Calu3 (cell line): ENCODE data around the gene PPCS. TPM values are rescaled to one million over a fixed set of nuclear protein-coding genes. Genes with fewer than 3 reads are reported as not detected.

Experiments used
- BruUV-seq: library from RNA; stranded (reverse); fragments of 400-500 nt; replicated peaks from 2 replicates; lab custom pipeline; 2021; lab: Mats Ljungman, UMichigan
- CTCF ChIA-PET: fragments of 300-600 bp; sonication (Branson Sonifier 250); formaldehyde crosslinking; loops from one replicate; lab custom pipeline; 2022; ENCODE audit warnings: antibody characterized with exemption; lab: Charles Lee
- DNase-seq: peaks from one replicate; pipeline ENCODE4 v3.0.0; 2022
- H3K27ac Mint-ChIP-seq: one replicate; pipeline ENCODE4 v1.8.0; 2022; ENCODE audit warnings: mixed read lengths; ENCODE audit not compliant: unreplicated experiment
- H3K27me3 Mint-ChIP-seq: one replicate; pipeline ENCODE4 v1.8.0; 2022; ENCODE audit warnings: mixed read lengths; ENCODE audit not compliant: unreplicated experiment
- H3K36me3 Mint-ChIP-seq: one replicate; pipeline ENCODE4 v1.8.0; 2022; ENCODE audit warnings: mild to moderate bottlenecking, moderate library complexity, mixed read lengths; ENCODE audit not compliant: insufficient read depth, unreplicated experiment
- H3K4me1 Mint-ChIP-seq: one replicate; pipeline ENCODE4 v1.8.0; 2022; ENCODE audit warnings: mild to moderate bottlenecking, low read depth, mixed read lengths; ENCODE audit not compliant: unreplicated experiment
- H3K4me3 Mint-ChIP-seq: one replicate; pipeline ENCODE4 v1.8.0; 2022; ENCODE audit warnings: mild to moderate bottlenecking, low read depth, moderate library complexity, mixed read lengths; ENCODE audit not compliant: unreplicated experiment
- H3K9me3 Mint-ChIP-seq: one replicate; pipeline ENCODE4 v1.8.0; 2022; ENCODE audit warnings: low read depth, mixed read lengths; ENCODE audit not compliant: unreplicated experiment
- CTCF ChIP-seq: fragments of 200-600 bp; IDR thresholded peaks from one replicate; pipeline ENCODE4 v1.8.0; 2022; ENCODE audit warnings: antibody characterized with exemption; ENCODE audit not compliant: unreplicated experiment
- intact Hi-C: fragments of 100-400 bp; cut with micrococcal nuclease; formaldehyde crosslinking; loops from one replicate; pipeline ENCODE4 v1.10.0; 2022; ENCODE audit not compliant: unreplicated experiment
- total RNA-seq: library from RNA; stranded (reverse); gene quantifications from 2 replicates; pipeline ENCODE4 v1.2.3, GENCODE V29; 2022

PPCS gene
- total RNA-seq, 1 experiment from 2014 or later, result 67.8 TPM

GRCh38 chr1:42504535-42505128 lies 48.3 kb downstream of the PPCS start:
- CTCF ChIA-PET, result no interaction called here
- no peak for DNase-seq
- Mint-ChIP-seq H3K27me3 (no peaks in the 10 kb centered on the region), H3K4me1 (no peaks in the 10 kb centered on the region), H3K36me3 (no peaks in the 10 kb centered on the region), H3K9me3 (peaks cover 3% of the 10 kb centered on the region), H3K4me3 (no peak overlapping the region), H3K27ac (no peak overlapping the region)
- BruUV-seq, result no TSS peak
- TF ChIP-seq CTCF, result no peak
- intact Hi-C loops, result no loop called here

- no peak for TF ChIP-seq CTCF
- CTCF ChIA-PET, result no interaction called here
- Mint-ChIP-seq H3K4me3 (no peak overlapping the region), H3K9me3 (peaks cover 7% of the 10 kb centered on the region), H3K27ac (no peak overlapping the region), H3K4me1 (no peaks in the 10 kb centered on the region), H3K36me3 (no peaks in the 10 kb centered on the region), H3K27me3 (no peaks in the 10 kb centered on the region)
- no TSS peak for BruUV-seq
- intact Hi-C loops, result no loop called here
- no peak for DNase-seq
These were observed 50.2 kb downstream of the PPCS start for GRCh38 chr1:42506576-42506975.

Other genes starting within 250 kb of the PPCS start
- gene FOXJ3, start 121.3 kb upstream of the PPCS start, total RNA-seq, result 51.4 and 52.4 TPM in 2 replicates
- gene RIMKLA, start 75.8 kb upstream of the PPCS start, total RNA-seq, result 0.95 and 1.3 TPM in 2 replicates
- gene ZMYND12, start 521 bp upstream of the PPCS start, total RNA-seq, result 0.83 and 1.1 TPM in 2 replicates
- 4.4 and 5.1 TPM in 2 replicates for gene CCDC30, start 6.7 kb downstream of the PPCS start, total RNA-seq
- 58.6 and 68.3 TPM in 2 replicates for gene PPIH, start 201.9 kb downstream of the PPCS start, total RNA-seq
- gene YBX1, start 225.9 kb downstream of the PPCS start, total RNA-seq, result 808 and 937 TPM in 2 replicates